ENCODE data around the gene MYOG. TPM values are rescaled to one million over a fixed set of nuclear protein-coding genes. Genes with fewer than 3 reads are reported as not detected.

The MYOG gene
- total RNA-seq, 1 experiment from 2014 or later = not detected

- Histone ChIP-seq H4K20me1 (ENCODE audit: low read length) (no peaks in the 10 kb centered on the region), H3K27me3 (ENCODE audit: low read length) (no peaks in the 10 kb centered on the region), H3K27ac (ENCODE audit: low read length) (no peak overlapping the region), H3F3A (ENCODE audit: low read length, unreplicated experiment) (no peaks in the 10 kb centered on the region), H3K4me3 (ENCODE audit: low read length) (no peak overlapping the region), H3K4me1 (ENCODE audit: insufficient read depth, low read length) (no peaks in the 10 kb centered on the region), H3K9me3 (ENCODE audit: low read length) (no peaks in the 10 kb centered on the region), H3K4me2 (ENCODE audit: low read length) (no peak overlapping the region), H2AFZ (ENCODE audit: low read length) (no peak overlapping the region), H3K9me2 (replicated peaks; ENCODE audit: low read length) (no peaks in the 10 kb centered on the region), H3K79me2 (ENCODE audit: low read length) (no peaks in the 10 kb centered on the region), H3K36me3 (ENCODE audit: low read depth, low read length) (no peaks in the 10 kb centered on the region), H3K9ac (ENCODE audit: low read length) (no peak overlapping the region)
- TF ChIP-seq EZH2phosphoT487 (IDR thresholded peaks at IDR 0.05; ENCODE audit: borderline replicate concordance, low read length) (no peak), EZH2 (IDR thresholded peaks at IDR 0.05; ENCODE audit: low read length, unreplicated experiment) (no peak)
- DNase-seq = no peak
- no TSS peak for BruUV-seq (replicated peaks)
- intact Hi-C loops (cut with micrococcal nuclease) = no loop called here
- ChIA-PET POLR2A (ENCODE audit: unreplicated experiment) (no interaction called here), CTCF (no interaction called here)
- no peak for ATAC-seq
Measured at GRCh38 chr1:203072002-203072602, 13.7 kb downstream of the MYOG start.

- Histone ChIP-seq H3K27me3 (ENCODE audit: low read length) (no peaks in the 10 kb centered on the region), H2AFZ (ENCODE audit: low read length) (no peak overlapping the region), H3K36me3 (ENCODE audit: low read depth, low read length) (no peaks in the 10 kb centered on the region), H3K4me1 (ENCODE audit: insufficient read depth, low read length) (no peaks in the 10 kb centered on the region), H3K9ac (ENCODE audit: low read length) (no peak overlapping the region), H3F3A (ENCODE audit: low read length, unreplicated experiment) (no peaks in the 10 kb centered on the region), H3K9me3 (ENCODE audit: low read length) (no peaks in the 10 kb centered on the region), H3K27ac (ENCODE audit: low read length) (no peak overlapping the region), H3K4me2 (ENCODE audit: low read length) (no peak overlapping the region), H4K20me1 (ENCODE audit: low read length) (no peaks in the 10 kb centered on the region), H3K4me3 (ENCODE audit: low read length) (no peak overlapping the region), H3K79me2 (ENCODE audit: low read length) (no peaks in the 10 kb centered on the region), H3K9me2 (replicated peaks; ENCODE audit: low read length) (no peaks in the 10 kb centered on the region)
- BruUV-seq (replicated peaks) = no TSS peak
- ATAC-seq (no peak), DNase-seq (no peak)
- ChIA-PET CTCF (interaction anchor here (0.6 kb wide), 1 partner anchor 58 kb away, joined by 7 read pairs; no protein-coding TSS in a partner anchor), POLR2A (ENCODE audit: unreplicated experiment) (no interaction called here)
- intact Hi-C loops (cut with micrococcal nuclease) = no loop called here
- TF ChIP-seq, protein P1, sequence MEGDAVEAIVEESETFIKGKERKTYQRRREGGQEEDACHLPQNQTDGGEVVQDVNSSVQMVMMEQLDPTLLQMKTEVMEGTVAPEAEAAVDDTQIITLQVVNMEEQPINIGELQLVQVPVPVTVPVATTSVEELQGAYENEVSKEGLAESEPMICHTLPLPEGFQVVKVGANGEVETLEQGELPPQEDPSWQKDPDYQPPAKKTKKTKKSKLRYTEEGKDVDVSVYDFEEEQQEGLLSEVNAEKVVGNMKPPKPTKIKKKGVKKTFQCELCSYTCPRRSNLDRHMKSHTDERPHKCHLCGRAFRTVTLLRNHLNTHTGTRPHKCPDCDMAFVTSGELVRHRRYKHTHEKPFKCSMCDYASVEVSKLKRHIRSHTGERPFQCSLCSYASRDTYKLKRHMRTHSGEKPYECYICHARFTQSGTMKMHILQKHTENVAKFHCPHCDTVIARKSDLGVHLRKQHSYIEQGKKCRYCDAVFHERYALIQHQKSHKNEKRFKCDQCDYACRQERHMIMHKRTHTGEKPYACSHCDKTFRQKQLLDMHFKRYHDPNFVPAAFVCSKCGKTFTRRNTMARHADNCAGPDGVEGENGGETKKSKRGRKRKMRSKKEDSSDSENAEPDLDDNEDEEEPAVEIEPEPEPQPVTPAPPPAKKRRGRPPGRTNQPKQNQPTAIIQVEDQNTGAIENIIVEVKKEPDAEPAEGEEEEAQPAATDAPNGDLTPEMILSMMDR (conservative IDR thresholded peaks at IDR 0.05; ENCODE audit: low read depth, low read length) = no peak
- TF ChIP-seq EZH2 (IDR thresholded peaks at IDR 0.05; ENCODE audit: low read length, unreplicated experiment) (no peak), EZH2phosphoT487 (IDR thresholded peaks at IDR 0.05; ENCODE audit: borderline replicate concordance, low read length) (no peak)
Measured at GRCh38 chr1:203069030-203069747, 16.6 kb downstream of the MYOG start.

GRCh38 chr1:203066965-203067364 lies 18.8 kb downstream of the MYOG start:
- Histone ChIP-seq H3K9ac (ENCODE audit: low read length) (no peak overlapping the region), H3F3A (ENCODE audit: low read length, unreplicated experiment) (no peaks in the 10 kb centered on the region), H3K4me2 (ENCODE audit: low read length) (no peak overlapping the region), H3K4me1 (ENCODE audit: insufficient read depth, low read length) (no peaks in the 10 kb centered on the region), H3K9me3 (ENCODE audit: low read length) (no peaks in the 10 kb centered on the region), H3K9me2 (replicated peaks; ENCODE audit: low read length) (no peaks in the 10 kb centered on the region), H4K20me1 (ENCODE audit: low read length) (no peaks in the 10 kb centered on the region), H2AFZ (ENCODE audit: low read length) (no peak overlapping the region), H3K27me3 (ENCODE audit: low read length) (no peaks in the 10 kb centered on the region), H3K36me3 (ENCODE audit: low read depth, low read length) (no peaks in the 10 kb centered on the region), H3K79me2 (ENCODE audit: low read length) (no peaks in the 10 kb centered on the region), H3K27ac (ENCODE audit: low read length) (no peak overlapping the region), H3K4me3 (ENCODE audit: low read length) (no peak overlapping the region)
- ChIA-PET POLR2A (ENCODE audit: unreplicated experiment) (no interaction called here), CTCF (no interaction called here)
- intact Hi-C loops (cut with micrococcal nuclease) = no loop called here
- TF ChIP-seq EZH2phosphoT487 (IDR thresholded peaks at IDR 0.05; ENCODE audit: borderline replicate concordance, low read length) (no peak), EZH2 (IDR thresholded peaks at IDR 0.05; ENCODE audit: low read length, unreplicated experiment) (no peak)
- TF ChIP-seq, protein P1 (conservative IDR thresholded peaks at IDR 0.05; ENCODE audit: low read depth, low read length) = no peak
- no peak for DNase-seq
- no TSS peak for BruUV-seq (replicated peaks)
- ATAC-seq = no peak
